Ramos (cell line): ENCODE data around the gene CFAP119.

Source experiments
- in situ Hi-C: fragments of 300-500 bp; cut with MboI; formaldehyde crosslinking; loops from one replicate; pipeline ENCODE4 v1.14.3; 2022; ENCODE audit warnings: low sequenced_read_pairs; ENCODE audit not compliant: unreplicated experiment

Gene CFAP119

GRCh38 chr16:30745082-30745481 lies 16.8 kb downstream of the CFAP119 start:
- in situ Hi-C loops: no loop called here

- in situ Hi-C loops: no loop called here
Observed at GRCh38 chr16:30744183-30744582, 17.7 kb downstream of the CFAP119 start.

GRCh38 chr16:30743716-30744115 lies 18.1 kb downstream of the CFAP119 start:
- in situ Hi-C loops: no loop called here

- in situ Hi-C loops: no loop called here
Observed at GRCh38 chr16:30741461-30741914, 20.4 kb downstream of the CFAP119 start.

GRCh38 chr16:30740364-30741251 lies 21.3 kb downstream of the CFAP119 start:
- in situ Hi-C loops: no loop called here

- in situ Hi-C loops: loop anchor here (10.0 kb wide), 2 partner anchors 56 to 74 kb away; no protein-coding TSS in a partner anchor
Observed at GRCh38 chr16:30738984-30739951, 22.6 kb downstream of the CFAP119 start.

GRCh38 chr16:30737794-30738648 lies 23.8 kb downstream of the CFAP119 start:
- in situ Hi-C loops: loop anchor here (10.0 kb wide), 2 partner anchors 57 to 73 kb away; no protein-coding TSS in a partner anchor

GRCh38 chr16:30736995-30737793 lies 24.7 kb downstream of the CFAP119 start:
- in situ Hi-C loops: loop anchor here (10.0 kb wide), 2 partner anchors 58 to 72 kb away; no protein-coding TSS in a partner anchor

- in situ Hi-C loops: loop anchor here (5.0 to 10.0 kb wide), 3 partner anchors 44 to 67 kb away; no protein-coding TSS in a partner anchor
Observed at GRCh38 chr16:30731411-30731810, 30.5 kb downstream of the CFAP119 start.

- in situ Hi-C loops: no loop called here
Observed at GRCh38 chr16:30728899-30729672, 32.8 kb downstream of the CFAP119 start.

GRCh38 chr16:30728321-30728720 lies 33.5 kb downstream of the CFAP119 start:
- in situ Hi-C loops: no loop called here

- in situ Hi-C loops: no loop called here
Observed at GRCh38 chr16:30725418-30725792, 36.5 kb downstream of the CFAP119 start.

- in situ Hi-C loops: no loop called here
Observed at GRCh38 chr16:30724641-30725417, 37.0 kb downstream of the CFAP119 start.

- in situ Hi-C loops: no loop called here
Observed at GRCh38 chr16:30723725-30724355, 38.0 kb downstream of the CFAP119 start.

GRCh38 chr16:30722916-30723315 lies 38.9 kb downstream of the CFAP119 start:
- in situ Hi-C loops: no loop called here

GRCh38 chr16:30722443-30722842 lies 39.4 kb downstream of the CFAP119 start:
- in situ Hi-C loops: no loop called here

- in situ Hi-C loops: no loop called here
Observed at GRCh38 chr16:30721606-30722005, 40.3 kb downstream of the CFAP119 start.
